RPMI7951 (cell line): ENCODE data around the gene CHRNG. TPM values are rescaled to one million over a fixed set of nuclear protein-coding genes. Genes with fewer than 3 reads are reported as not detected.
"Not testable (repeated sequence)": the region's sequence is repeated elsewhere in the genome, so short reads cannot be mapped to it uniquely, and the experiment has no call there.

ENCODE experiments used
- DNase-seq: peaks from one replicate; pipeline ENCODE4 v3.0.0-alpha.2; 2012; ENCODE audit warnings: low read depth
- total RNA-seq: library from RNA; depleted of rRNA; stranded (reverse); fragments of >200 nt; shearing (Covaris generic); gene quantifications from 2 replicates; pipeline ENCODE4 v1.2.3, GENCODE V29; 2014

Gene CHRNG
- total RNA-seq, 1 experiment from 2014 or later: not detected

DNA sequence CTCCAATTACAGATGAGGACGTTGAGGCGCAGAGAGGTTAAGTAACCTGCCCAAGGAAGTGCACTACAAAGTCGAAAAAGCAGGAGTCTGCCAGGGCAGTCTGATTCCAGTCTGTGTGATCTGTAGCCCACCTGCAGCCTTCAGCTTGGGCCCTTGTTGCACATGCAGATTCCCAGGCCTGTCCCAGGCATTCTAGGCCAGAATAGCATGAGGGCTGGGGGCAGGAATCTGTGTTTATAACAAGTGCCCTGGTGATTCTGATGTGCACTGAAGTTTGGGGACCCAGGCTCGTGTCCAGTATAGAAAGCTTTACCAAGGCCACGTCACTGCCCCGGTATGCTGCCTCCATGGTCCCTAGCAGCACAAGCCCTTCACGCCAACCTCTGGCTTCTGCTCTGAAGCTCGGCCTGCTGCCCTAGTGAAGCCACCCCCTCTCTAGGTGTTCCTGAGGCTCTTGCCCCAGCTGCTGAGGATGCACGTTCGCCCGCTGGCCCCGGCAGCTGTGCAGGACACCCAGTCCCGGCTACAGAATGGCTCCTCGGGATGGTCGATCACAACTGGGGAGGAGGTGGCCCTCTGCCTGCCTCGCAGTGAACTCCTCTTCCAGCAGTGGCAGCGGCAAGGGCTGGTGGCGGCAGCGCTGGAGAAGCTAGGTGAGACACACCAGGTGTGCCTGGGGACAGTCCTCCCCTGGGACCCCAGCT is 4.6 kb downstream of the CHRNG start:
- no peak for DNase-seq

DNA sequence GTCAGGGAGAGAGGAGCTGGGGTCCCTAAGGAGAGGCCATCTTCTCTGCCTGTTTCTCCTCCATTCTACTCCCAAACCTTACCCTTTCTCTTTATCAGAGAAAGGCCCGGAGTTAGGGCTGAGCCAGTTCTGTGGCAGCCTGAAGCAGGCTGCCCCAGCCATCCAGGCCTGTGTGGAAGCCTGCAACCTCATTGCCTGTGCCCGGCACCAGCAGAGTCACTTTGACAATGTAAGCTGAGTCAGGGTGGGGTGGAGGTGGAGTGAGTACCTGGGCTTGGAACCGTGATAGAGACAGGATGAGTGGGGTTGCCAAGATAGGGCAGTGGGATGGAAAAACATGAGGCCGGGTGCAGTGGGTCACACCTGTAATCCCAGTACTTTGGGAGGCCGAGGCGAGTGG is 5.2 kb downstream of the CHRNG start:
- DNase-seq: no peak

DNA sequence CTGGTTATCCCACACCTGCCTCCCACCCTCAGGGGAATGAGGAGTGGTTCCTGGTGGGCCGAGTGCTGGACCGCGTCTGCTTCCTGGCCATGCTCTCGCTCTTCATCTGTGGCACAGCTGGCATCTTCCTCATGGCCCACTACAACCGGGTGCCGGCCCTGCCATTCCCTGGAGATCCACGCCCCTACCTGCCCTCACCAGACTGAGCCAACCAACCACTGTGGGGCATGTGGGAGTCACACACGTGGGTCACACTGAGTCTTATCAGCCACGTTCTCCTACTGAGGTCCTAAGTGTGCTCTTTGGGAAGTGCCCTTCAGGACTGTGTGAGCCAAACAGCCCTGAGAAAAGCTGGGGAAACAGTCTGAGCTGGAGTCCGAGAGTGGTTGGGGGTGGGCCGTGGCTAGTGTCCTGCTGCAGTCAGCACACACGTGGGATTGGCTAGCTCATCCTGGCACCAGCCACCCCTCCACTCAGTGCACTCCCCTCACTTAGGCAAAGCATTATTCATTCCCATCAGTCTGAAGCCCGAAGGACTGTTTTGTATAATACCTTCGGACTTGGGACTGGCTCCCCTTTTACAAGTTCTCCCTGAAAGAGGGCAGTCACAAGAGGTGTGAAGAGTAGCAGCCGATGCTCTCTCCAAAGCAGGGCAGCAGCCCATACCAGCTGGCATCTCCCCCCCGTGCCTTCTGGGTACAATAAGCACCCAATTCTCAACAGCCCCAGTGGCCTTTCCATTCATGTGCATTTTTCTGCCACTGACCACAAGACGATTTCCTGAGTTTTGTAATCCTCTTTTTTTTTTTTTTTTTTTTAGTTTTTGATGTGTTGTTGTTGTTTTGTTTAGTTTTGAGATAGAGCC is 6.3 kb downstream of the CHRNG start:
- DNase-seq: no peak

DNA sequence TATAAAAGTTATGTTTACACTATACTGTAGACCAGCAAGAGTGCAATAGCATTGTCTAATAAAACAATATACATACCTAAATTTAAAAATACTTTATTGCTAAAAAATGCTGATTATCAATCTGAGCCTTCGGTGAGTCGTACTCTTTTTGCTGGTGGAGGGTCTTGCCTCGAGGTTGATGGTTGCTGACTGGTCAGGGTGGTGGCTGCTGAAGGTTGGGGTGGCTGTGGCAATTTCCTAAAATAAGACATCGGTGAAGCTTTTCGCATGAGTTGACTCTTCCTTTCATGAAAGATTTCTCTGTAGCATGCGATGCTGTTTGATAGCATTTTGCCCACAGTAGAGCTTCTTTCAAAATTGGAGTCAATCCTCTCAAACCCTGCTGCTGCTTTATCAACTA is 8.5 kb downstream of the CHRNG start:
- DNase-seq: no peak

DNA sequence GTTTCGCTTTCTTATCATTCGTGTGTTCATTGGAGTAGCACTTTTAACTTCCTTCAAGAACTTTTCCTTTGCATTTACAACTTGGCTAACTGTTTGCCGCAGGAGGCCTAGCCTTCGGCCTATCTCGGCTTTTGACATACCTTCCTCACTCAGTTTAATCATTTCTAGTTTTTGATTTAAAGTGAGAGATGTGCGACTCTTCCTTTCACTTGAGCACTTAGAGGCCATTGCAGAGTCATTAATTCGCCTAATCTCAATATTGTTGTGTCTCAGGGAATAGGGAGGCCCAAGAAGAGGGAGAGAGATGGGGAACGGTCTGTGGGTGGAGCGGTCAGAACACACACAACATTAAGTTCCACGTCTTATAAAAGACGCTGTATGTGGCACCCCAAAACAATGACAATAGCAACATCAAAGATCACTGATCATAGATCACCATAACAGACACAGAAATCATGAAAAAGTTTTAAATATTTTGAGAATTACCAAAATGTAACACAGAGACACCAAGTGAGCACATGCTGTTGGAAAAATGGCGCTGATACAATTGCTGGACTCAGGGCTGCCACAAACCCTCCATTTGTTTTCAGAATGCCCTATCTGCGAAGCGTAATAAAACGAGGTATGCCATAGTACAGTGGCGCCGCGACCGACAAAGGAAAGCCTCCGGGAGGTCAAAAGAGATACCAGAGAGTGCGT is 10.3 kb downstream of the CHRNG start:
- DNase-seq: no peak

DNA sequence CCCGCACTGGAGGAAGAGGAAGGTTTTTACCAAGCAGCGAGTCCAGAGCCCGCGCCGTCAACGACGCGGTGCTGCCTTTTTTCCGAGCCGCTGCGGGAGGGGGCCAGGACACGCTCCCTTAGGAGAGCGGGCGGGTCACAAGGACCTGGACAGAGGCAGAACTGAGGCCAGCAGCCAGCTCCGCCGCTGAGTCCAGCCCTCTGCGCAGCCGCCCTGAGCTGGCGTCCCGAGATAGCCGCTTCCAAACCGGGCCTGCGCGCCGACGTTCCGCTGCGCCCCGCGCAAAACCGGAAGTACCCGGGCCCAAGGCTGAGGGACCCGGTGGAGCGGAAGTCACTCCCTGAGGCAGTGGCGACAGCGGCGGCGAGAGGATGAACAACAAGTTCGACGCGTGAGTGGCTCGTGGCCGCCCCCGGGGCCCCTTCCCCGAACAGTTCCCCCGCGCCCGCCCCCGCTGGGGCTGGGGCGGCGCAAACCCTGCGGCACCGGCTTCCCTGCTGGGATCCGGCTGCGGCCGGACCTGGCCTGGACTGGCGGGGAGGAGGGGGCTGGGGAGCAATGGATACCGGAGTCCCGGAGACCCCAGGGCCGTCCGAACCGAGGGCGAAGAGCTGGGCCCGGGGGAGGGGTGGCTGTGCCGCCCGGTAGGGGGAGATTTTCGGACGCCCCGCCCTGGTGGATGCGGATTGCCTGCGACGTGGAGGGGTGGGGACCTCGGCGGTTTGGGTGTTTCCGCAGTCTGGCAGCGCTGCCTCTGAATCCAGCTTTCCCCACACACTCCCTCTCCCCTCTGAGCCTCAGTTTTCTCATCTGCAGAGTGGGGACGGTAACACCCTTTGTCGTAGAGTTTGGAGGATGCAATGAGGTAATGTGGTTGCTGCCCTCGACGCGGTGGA is 11.1 kb downstream of the CHRNG start, which contains the start of the genes EIF4E2 and TIGD1:
Gene EIF4E2, plus strand, starts transcription at position 336 of the 896 bp plus-strand sequence. Its CDS starts 36 bp downstream, at position 372.
Gene TIGD1, minus strand, starts transcription at position 204 of the 896 bp plus-strand sequence. CDS start 675 bp downstream, outside the sequence.
- peak; percentile 94 for DNase-seq

DNA sequence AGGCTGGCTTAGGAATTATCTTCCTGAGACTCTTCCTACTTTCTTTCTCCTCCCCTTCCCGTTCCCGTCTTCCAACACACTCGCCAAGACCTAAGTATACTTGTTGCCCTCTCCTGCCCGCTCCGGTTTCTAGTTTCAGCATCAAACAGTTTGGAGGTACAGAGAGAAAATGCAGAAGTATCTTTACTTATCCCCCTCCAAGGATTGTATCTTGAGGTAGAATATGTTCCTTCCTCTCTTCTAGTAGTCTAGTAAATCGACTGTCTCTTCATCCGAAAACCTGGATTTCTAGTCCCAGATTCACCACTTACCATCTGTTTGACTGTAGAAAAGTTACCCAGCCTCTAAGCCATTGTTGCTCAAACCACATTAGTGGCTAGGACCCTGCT is 11.8 kb downstream of the CHRNG start:
- DNase-seq: no peak

DNA sequence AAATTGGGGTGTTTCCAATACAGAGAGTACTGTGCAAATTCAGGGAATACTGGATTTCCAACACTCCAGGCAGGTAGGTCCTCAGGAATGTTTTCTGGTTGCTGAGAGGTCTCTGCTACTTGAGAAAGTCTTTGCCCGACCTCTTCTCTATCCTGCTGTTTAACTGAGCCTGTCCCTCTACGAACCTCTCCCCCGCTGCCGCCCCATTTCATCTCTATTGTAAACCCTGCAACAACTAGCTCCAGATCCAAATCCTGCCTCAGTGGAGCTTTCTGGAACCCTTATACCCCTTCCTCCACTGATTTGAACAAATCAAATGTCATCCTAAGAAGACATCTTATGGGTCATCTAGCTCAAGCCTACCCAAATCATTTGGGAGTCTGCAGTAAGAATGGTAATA is 12.3 kb downstream of the CHRNG start:
- no peak for DNase-seq

DNA sequence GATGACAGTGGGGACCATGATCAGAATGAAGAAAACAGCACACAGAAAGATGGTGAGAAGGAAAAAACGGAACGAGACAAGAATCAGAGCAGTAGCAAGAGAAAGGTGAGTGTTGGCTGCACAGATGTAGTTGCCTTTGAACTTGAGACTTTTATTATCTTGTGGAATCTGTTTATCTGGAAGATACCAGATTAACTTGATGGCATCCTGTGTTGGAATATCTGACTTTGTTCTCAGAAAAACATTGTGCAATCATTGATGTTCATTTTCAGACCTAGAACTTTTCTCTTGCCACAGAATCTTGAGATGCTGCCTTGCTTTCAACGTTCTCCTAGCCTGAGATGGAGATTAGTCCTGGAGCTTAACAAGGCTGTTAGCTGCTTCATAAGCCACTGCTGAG is 16.9 kb downstream of the CHRNG start:
- DNase-seq: no peak

DNA sequence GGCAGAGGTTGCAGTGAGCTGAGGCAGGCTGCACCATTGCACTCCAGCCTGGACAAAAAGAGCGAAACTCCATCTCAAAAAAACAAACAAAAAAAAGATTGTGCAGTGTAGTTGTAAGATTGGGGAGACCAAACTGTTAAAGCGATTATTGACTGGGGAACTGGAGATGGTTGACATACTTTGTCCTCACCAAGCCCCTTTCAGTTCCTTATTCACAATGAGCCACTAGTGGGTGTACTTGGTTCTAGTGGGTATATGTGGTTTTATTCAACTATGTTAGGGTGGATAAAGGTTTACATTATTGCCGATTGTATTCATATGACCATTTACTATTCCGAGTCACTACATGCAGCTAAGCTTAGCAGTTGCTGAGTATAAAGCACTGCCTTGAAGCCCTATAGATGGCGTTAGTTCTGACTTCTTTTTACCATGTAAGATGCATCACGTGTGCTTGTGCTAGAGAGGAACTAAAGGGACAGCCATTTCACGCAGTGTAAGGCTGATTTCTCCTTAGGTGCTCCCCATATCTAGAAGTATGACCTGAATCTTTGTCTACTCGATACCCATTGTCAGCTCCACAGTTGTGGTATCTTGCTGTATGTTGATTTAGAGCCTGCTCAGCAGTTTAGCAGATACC is 23.1 kb downstream of the CHRNG start:
- DNase-seq: no peak

DNA sequence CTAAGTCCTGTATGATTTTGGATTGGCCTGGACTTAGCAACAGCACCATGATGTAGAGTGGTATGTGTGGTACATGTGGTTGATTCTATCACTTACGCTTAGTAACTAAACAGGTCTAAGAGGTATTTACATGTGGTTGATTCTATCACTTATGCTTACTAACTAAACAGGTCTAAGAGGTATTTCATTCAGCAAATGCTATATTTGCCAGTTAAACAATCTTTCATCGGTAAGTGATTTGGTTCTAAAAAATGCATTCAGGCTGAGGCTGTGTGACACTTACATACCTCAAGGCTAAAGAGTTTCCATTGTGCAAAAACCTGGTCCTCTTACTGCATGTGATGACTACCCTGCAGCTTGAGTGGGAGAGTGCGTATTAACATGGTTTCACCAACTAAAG is 24.1 kb downstream of the CHRNG start:
- no peak for DNase-seq

DNA sequence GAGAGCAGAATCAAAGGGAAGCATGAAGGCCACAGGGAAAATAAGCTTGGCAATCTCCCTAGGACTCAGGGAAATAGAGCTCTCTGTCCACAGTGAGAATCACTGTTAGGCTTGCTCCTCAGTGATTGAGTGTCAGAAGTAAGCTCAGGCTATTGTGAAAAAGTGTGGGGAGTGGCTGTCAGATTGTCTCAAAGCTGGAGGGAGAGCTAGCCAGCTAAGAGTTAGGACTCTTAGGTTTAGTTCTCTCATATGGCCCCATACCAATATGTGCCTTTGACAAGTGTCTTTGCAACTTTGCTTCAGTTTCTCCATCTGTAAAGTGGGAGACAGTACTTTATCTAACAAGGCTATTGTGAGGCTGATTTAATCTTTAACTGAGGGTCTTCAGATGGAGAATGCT is 28.2 kb downstream of the CHRNG start:
- DNase-seq: peak; percentile 26

DNA sequence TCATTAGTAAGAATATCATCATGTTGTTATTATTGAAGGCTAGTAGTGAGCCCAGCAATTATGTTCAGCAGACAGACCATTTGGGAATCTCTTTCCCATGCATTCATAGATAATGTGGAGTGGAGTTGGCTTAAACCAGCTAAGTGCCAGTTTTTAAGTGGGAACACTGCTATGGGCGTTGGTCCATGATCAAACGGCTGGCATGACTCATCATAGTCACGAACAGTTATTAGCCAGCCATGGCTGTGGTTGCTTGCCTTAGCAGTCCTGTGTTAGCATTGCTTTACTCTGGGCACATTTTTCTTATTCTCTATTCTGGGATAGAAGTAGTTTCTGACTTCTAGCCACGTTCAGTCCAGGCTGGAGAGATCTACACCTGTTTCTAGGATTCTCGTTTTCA is 28.7 kb downstream of the CHRNG start:
- peak; percentile 96 for DNase-seq

DNA sequence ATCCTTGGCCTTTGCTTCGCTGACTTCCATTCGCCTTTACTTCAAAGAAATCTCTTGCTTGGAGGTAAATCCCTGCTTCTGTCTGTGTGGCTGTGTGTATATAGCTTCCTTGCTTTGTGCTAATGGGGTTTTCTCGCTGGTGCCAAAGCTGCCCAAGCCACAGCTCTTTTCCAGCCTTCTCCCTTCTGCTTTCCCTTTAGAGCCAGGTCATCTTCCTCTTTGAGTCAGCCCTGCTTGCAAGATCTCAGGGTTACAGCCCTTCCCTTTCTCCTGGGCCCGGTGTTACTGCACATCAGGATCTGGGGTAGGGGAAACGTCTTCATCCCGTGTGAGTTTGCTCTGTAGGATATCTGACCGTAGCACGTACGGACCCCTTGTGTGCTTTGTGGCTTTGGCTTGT is 30.0 kb downstream of the CHRNG start:
- DNase-seq: no peak

DNA sequence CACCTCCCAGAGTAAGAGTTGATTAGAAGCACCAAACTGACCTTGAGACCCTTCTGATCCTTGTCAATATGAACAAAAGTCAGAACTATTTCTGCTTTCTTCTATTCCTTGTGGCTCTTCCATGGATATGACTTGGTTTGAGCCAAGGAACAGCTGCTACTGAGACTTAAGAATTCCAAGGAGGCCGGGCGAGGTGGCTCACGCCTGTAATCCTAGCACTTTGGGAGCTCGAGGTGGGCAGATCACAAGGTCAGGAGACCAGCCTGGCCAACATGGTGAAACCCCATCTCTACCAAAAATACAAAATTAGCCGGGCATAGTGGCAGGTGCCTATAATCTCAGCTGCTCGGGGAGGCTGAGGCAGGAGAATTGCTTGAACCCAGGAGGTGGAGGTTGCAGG is 31.0 kb downstream of the CHRNG start:
- not testable (repeated sequence) for DNase-seq

DNA sequence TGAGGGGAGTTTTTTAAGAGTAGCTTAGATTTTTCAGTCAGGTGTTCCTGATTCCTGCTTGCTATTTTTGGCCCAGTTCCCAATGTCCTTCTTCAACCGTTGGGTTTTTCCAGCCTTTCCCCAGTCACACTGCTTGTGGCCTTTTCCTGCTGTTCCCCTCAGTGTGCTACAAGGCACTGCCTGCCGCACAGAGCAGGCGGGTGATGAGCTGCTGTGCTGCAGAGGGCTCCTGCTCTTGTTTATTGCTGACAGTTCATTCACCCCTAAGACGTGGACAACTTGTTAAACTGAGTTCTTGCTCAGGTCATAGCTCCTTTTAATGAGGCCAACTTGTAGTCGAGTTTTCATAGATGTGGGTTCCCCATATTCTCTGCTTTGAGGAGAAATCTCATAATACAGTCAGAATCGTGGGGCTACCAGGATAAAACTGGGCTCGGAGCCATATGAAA is 31.6 kb downstream of the CHRNG start:
- DNase-seq: peak; percentile 30

DNA sequence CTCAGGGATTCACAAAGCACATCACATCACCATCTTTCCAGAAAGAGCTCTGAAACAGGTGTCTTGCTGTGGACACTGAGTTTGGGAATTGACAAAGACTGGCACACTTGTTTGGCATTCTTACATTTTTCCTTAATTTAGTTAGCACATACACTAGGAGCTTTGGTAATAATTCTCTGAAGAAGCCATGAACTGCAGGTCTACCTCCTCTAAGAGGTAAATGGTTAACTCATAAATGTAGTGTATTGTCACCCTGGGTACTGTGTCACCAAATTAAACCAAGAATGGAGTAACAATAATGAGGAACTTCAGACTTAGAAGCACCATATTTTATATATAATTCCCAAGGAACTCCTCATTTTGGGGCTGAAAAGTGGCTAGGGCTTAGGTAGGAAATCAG is 33.5 kb downstream of the CHRNG start:
- no peak for DNase-seq

DNA sequence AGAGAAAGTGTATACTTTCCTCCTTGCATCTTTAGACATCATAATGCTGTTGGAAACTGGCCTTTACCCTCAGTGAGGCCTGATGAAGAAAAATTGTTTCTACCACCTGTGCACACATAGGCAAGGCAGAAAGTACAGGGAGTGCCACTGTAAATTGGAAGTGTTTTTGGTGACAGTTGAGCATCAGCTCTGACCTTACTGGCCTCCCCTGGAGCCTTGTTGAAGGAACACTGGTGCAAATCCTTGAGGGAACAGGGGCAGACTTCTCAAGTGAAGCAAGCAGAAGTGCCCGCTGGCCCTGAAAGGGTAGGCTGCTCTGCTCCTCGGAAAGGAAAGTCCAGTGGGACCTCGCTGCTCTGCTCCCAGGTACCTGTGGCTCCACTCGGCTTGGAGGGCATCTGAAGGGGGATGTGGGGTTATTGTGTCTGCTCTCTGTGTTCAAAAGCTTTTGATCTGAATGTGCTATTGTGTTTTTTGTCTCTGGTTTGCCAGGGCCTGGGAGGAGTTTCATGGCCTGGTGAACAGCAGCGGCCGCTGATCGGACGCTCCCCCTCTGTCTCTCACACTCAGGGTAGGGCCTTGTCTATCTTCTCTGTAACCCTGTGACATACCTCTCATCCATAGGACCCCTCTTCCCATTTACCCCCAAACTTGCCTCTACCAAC is 34.4 kb downstream of the CHRNG start:
- no peak for DNase-seq

DNA sequence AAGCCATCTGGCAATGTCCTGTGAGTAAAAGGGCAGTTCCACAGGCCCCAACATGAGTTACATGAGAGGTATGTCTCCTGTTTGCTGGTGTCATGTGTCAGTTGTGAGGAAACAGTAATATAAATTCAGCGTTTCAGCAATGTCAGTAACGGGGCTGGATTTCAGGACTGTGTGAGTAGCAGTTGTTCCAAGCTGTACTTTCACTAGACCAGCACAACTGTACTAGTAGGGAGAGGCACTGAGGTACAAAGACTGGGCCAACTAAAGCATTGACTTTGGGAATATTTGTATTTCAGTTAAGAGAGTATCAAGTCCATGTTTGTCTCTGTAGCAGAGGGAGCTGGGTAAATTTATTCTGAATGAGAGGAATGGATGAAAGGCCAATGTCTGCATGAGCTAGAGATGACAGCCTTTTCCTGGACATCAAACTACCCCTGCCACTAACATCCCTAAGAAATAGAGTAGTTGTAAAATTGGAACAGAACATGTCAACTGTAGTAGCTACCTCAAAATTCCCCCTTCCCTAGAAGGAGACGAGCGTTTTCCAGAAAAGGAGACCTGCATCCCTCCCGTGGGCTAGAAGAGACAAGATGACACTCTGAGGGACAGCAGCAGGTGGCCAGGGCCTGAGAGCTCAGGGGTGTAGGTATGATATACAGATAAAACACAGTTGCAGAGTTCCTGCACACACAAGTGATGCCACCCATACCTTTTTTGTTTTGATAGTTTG is 35.3 kb downstream of the CHRNG start:
- DNase-seq: no peak

DNA sequence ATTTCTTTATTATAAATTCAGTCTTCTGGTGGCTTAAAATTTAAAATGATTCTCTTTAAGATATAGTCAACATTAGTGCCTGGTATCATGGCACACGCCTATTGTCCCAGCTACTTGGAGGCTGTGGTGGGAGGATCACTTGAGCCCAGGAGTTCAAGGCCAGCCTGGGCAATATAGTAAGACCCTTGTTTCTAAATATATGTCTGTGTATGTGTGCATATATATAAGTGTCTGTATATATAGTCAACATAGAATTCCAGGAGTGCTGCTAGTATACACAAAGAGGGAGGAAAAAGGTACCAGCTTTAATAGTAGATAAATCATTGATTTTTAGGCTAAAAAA is 35.9 kb downstream of the CHRNG start:
- no peak for DNase-seq
